Measurements from ENCODE around the gene OSR1. TPM values are rescaled to one million over a fixed set of nuclear protein-coding genes. Genes with fewer than 3 reads are reported as not detected.

The OSR1 gene
- total and polyA plus RNA-seq, 7 experiments from 2014 or later = not detected

DNA sequence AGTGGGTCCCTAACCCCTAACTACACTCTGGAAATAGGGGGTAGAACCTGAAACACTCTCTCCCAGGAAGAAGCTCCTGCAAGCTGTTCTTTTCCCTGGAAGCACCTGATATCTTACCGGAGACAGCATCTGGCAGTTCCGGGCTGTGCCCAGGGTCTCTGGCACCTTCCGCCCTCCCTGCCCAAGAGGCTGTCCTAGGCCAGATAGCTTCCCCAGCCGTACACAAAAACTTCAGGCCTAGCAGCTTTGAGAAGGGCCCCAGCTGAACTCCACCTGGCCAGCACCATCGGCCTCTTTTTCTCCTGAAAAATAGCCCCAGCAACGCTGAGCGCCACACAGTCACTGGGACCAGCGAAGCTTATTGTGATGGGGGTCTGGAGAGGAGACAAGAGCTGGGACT, 9.7 kb downstream of the OSR1 start:
- DNase-seq (no peak), ATAC-seq (no peak)
- peak overlapping the region in 9 of 10 donors; percentile 62 to 99 (median 96) for H3K4me3 Mint-ChIP-seq
- CTCF ChIA-PET = interaction anchor here (0.9 to 1.5 kb wide), 3 partner anchors 11 to 28 kb away, joined by 3 to 5 read pairs (median 3); no protein-coding TSS in a partner anchor
- H3K27me3 Mint-ChIP-seq = peaks cover 37 to 49% (median 41%) of the 10 kb centered on the region in 5 donors
- no peaks in the 10 kb centered on the region for H3K9me3 ChIP-seq (ENCODE audit: control insufficient read depth in 2 of 3, low read length in 3 of 3)
- no peak overlapping the region for H3K27ac ChIP-seq (ENCODE audit: low read depth, low read length)
- POLR2A ChIA-PET = interaction anchor here (4.4 kb wide), 1 partner anchor 12 kb away, joined by 27 read pairs; the partner anchor contains the start of gene OSR1
- H3K27me3 ChIP-seq (ENCODE audit: control insufficient read depth in 2 of 2, insufficient read depth in 2 of 2, low read length in 2 of 2) = peaks cover 7 to 30% of the 10 kb centered on the region in 2 donors
- H3K9me3 Mint-ChIP-seq = peaks cover 0 to 8% (median 2%) of the 10 kb centered on the region in 11 donors
- peaks cover 0 to 3% (median 0%) of the 10 kb centered on the region in 3 experiments for H3K36me3 ChIP-seq (ENCODE audit: control insufficient read depth in 2 of 3, insufficient read depth in 3 of 3, low read length in 3 of 3)
- H3K27ac Mint-ChIP-seq = peak overlapping the region in 7 of 9 donors; percentile 92 to 100 (median 96)
- H3K4me1 Mint-ChIP-seq = peaks cover 19 to 45% (median 36%) of the 10 kb centered on the region in 7 donors
- H3K4me1 ChIP-seq (ENCODE audit: control insufficient read depth in 2 of 2, insufficient read depth in 2 of 2, low read length in 2 of 2) = peaks cover 11 to 22% of the 10 kb centered on the region in 2 donors
- H3K36me3 Mint-ChIP-seq = peaks cover 0 to 11% (median 0%) of the 10 kb centered on the region in 5 donors
- peak overlapping the region; percentile 85 for H3K4me3 ChIP-seq (ENCODE audit: low read length)
- intact Hi-C loops (cut with micrococcal nuclease) = loop anchor here (1.0 to 10.0 kb wide), 20 partner anchors 10 to 1596 kb away; partner anchors contain the start of genes GEN1 (in 2 of the 2), HS1BP3 (in 2 of the 2), RDH14 (in 2 of the 2) and LAPTM4A (in 1 of the 2)

DNA sequence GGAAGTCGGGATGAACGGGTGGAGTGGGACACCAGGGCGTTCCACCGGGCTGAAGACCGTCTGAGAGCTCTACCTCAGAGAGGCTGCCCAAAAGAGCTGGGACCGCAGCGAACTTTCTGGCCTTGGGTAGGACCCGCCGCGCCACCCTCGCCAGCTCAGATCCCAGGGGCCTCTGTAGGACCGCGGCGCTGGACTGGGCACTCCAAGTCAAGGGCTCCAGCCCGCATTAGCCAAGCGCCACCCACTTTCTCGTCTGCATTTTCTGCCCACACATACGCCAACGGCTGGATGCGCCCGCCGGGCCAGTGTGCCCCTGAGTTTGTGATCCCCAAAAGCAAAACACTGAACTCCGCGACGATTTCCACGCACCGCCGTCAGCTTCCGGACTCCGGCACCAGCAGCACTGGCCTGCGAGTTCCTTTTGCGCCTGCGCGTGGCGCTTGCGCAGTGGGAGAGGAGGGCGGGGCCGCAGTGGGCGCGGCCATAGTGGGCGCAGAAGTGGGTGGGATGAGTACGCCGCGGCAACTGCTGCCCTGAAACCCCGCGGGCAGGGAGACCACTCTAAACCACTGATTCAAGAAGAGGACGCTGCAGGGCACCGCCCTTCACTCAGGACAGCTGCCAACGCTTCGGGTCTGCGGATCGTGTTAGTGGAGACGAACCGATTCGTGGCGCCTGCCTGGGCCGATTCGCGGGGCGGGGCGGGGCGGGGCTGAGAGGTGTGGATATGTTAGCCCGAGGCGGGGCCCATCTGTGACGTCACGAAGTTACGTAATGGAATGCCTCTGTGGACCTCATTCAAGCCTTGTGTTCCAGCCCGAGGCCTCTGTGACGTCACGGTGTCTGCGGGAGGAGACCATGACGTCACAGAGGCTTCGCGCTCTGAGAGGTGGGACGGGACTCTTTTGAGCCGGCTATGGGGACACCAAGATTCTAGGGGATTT, 10.5 kb downstream of the OSR1 start:
- CTCF ChIA-PET = interaction anchor here (1.5 kb wide), 1 partner anchor 10 kb away, joined by 3 read pairs; no protein-coding TSS in a partner anchor
- DNase-seq (peak; percentile 97 to 100 (median 99)), ATAC-seq (peak; percentile 94)
- Histone ChIP-seq H3K9me3 (ENCODE audit: control insufficient read depth in 2 of 3, low read length in 3 of 3) (no peaks in the 10 kb centered on the region), H3K4me3 (ENCODE audit: low read length) (peak overlapping the region; percentile 85), H3K27ac (ENCODE audit: low read depth, low read length) (peak overlapping the region; percentile 90), H3K36me3 (ENCODE audit: control insufficient read depth in 2 of 3, insufficient read depth in 3 of 3, low read length in 3 of 3) (peaks cover 0 to 3% (median 0%) of the 10 kb centered on the region in 3 experiments), H3K4me1 (ENCODE audit: control insufficient read depth in 2 of 2, insufficient read depth in 2 of 2, low read length in 2 of 2) (peaks cover 11 to 22% of the 10 kb centered on the region in 2 donors), H3K27me3 (ENCODE audit: control insufficient read depth in 2 of 2, insufficient read depth in 2 of 2, low read length in 2 of 2) (peaks cover 7 to 25% of the 10 kb centered on the region in 2 donors)
- Mint-ChIP-seq H3K27me3 (peaks cover 29 to 41% (median 33%) of the 10 kb centered on the region in 5 donors), H3K4me3 (peak overlapping the region; percentile 90 to 99 (median 96)), H3K36me3 (peaks cover 0 to 14% (median 4%) of the 10 kb centered on the region in 5 donors), H3K27ac (peak overlapping the region; percentile 92 to 100 (median 98)), H3K4me1 (peaks cover 19 to 45% (median 34%) of the 10 kb centered on the region in 7 donors), H3K9me3 (peaks cover 0 to 8% (median 2%) of the 10 kb centered on the region in 11 donors)
- POLR2A ChIA-PET = interaction anchor here (0.6 to 4.4 kb wide), 10 partner anchors 8 to 788 kb away, joined by 3 to 27 read pairs (median 7); partner anchors contain the start of genes OSR1, RDH14 and TTC32
- intact Hi-C loops (cut with micrococcal nuclease) = loop anchor here (1.0 to 10.0 kb wide), 22 partner anchors 10 to 1596 kb away; partner anchors contain the start of genes GEN1 (in 2 of the 2), HS1BP3 (in 2 of the 2), LDAH (in 2 of the 2) and RDH14 (in 2 of the 2)

DNA sequence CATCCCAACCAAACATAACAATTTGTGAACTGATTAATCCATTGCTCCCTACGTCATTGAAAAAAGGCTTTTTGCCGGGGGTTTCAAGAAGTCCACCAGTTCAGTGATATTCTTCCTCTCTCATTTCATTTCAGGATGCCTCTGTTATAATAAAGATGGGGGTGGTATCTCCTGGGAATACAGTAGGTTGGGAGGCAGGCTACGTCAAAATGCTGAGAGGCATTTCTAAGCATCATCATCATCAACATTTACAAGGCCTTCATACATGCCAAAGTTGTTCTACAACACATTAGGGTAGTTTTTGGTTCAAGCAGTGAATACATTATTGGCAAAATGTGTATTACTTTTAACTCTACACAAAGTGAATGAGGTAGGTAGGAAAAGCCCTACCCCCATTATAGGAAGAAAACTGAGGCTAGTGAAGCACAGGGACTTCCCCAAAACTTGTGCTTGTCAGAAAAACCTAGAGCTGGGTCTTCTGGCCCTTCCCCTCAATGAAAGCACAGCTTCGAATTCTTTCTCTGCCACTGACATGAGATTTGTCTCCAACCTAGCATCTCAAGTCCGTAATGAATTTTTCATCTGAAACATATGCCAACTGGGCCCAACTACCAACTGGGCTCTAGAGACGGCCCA, 11.3 kb downstream of the OSR1 start:
- intact Hi-C loops (cut with micrococcal nuclease) = loop anchor here (2.0 to 10.0 kb wide), 10 partner anchors 125 to 1595 kb away; partner anchors contain the start of genes LDAH (in 2 of the 2), GEN1 (in 1 of the 2), HS1BP3 (in 1 of the 2) and PUM2 (in 1 of the 2)
- peaks cover 0 to 8% (median 0%) of the 10 kb centered on the region in 11 donors for H3K9me3 Mint-ChIP-seq
- no peak for ATAC-seq

DNA sequence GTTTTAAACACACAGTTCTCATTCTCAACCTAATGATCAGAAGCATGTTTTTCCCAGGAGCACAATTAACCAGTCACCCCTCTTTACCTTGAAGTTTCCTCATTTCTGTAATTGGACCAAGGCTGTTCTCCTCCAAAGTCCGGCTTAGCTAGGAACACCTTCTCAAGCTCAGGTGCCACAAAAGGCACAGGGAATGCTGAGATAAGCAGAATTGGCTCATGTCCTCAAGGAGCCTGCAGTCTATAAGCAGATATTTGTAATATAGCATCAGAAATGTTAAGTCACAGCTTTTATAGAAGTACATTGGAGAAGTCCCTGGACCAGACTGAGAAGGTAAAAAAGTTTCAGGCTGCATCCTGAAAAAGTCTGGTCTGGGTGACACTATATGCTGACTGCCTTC, 20.7 kb downstream of the OSR1 start:
- DNase-seq (no peak), ATAC-seq (no peak)
- H3K27ac Mint-ChIP-seq = no peak overlapping the region
- peaks cover 0 to 32% (median 17%) of the 10 kb centered on the region in 5 donors for H3K36me3 Mint-ChIP-seq
- CTCF ChIA-PET = interaction anchor here (1.0 kb wide), 1 partner anchor 10 kb away, joined by 3 read pairs; no protein-coding TSS in a partner anchor
- Histone ChIP-seq H3K4me1 (ENCODE audit: control insufficient read depth in 2 of 2, insufficient read depth in 2 of 2, low read length in 2 of 2) (no peaks in the 10 kb centered on the region), H3K27me3 (ENCODE audit: control insufficient read depth in 2 of 2, insufficient read depth in 2 of 2, low read length in 2 of 2) (no peaks in the 10 kb centered on the region), H3K4me3 (ENCODE audit: low read length) (no peak overlapping the region), H3K9me3 (ENCODE audit: control insufficient read depth in 2 of 3, low read length in 3 of 3) (no peaks in the 10 kb centered on the region), H3K36me3 (ENCODE audit: control insufficient read depth in 2 of 3, insufficient read depth in 3 of 3, low read length in 3 of 3) (no peaks in the 10 kb centered on the region), H3K27ac (ENCODE audit: low read depth, low read length) (no peak overlapping the region)
- intact Hi-C loops (cut with micrococcal nuclease) = no loop called here
- H3K4me3 Mint-ChIP-seq = no peak overlapping the region
- no peaks in the 10 kb centered on the region for H3K4me1 Mint-ChIP-seq
- no peaks in the 10 kb centered on the region for H3K27me3 Mint-ChIP-seq
- POLR2A ChIA-PET = no interaction called here
- H3K9me3 Mint-ChIP-seq = no peaks in the 10 kb centered on the region

More for the DNA sequence above, 11.3 kb downstream of the OSR1 start:
- POLR2A ChIA-PET = interaction anchor here (0.6 to 3.0 kb wide), 9 partner anchors 8 to 787 kb away, joined by 3 to 19 read pairs (median 6); partner anchors contain the start of genes OSR1, RDH14 and TTC32
- CTCF ChIA-PET = no interaction called here
- Mint-ChIP-seq H3K4me3 (peak overlapping the region; percentile 90 to 99 (median 96)), H3K36me3 (peaks cover 0 to 15% (median 8%) of the 10 kb centered on the region in 5 donors), H3K27me3 (peaks cover 23 to 34% (median 26%) of the 10 kb centered on the region in 5 donors), H3K4me1 (peaks cover 15 to 42% (median 30%) of the 10 kb centered on the region in 7 donors), H3K27ac (peak overlapping the region; percentile 92 to 100 (median 98))
- Histone ChIP-seq H3K27me3 (ENCODE audit: control insufficient read depth in 2 of 2, insufficient read depth in 2 of 2, low read length in 2 of 2) (peaks cover 7 to 20% of the 10 kb centered on the region in 2 donors), H3K27ac (ENCODE audit: low read depth, low read length) (peak overlapping the region; percentile 90), H3K36me3 (ENCODE audit: control insufficient read depth in 2 of 3, insufficient read depth in 3 of 3, low read length in 3 of 3) (peaks cover 0 to 3% (median 0%) of the 10 kb centered on the region in 3 experiments), H3K9me3 (ENCODE audit: control insufficient read depth in 2 of 3, low read length in 3 of 3) (no peaks in the 10 kb centered on the region), H3K4me3 (ENCODE audit: low read length) (peak overlapping the region; percentile 85), H3K4me1 (ENCODE audit: control insufficient read depth in 2 of 2, insufficient read depth in 2 of 2, low read length in 2 of 2) (peaks cover 11 to 22% of the 10 kb centered on the region in 2 donors)
- no peak for DNase-seq

DNA sequence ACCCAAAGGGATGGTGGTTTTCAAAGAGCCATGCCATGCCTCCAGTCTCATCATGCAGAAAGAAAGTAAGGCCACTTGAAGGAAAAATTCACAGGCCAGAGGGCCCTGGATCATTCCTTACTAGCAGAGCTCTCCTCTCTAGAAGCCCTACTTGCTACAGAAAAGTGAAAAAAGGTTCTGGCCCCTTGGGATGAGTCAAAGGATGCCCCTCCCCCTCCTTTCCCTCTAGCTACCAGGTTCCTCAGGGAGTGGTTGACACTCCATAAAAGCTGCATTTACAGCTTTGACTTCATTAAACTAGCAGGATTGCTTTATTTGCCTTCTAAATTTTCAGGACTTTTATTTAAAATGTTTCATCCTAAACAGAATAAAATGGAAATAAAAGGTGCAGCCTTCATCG, 21.2 kb downstream of the OSR1 start:
- Mint-ChIP-seq H3K27me3 (no peaks in the 10 kb centered on the region), H3K36me3 (peaks cover 0 to 33% (median 16%) of the 10 kb centered on the region in 5 donors), H3K9me3 (no peaks in the 10 kb centered on the region), H3K4me1 (no peaks in the 10 kb centered on the region), H3K27ac (no peak overlapping the region), H3K4me3 (no peak overlapping the region)
- DNase-seq (no peak), ATAC-seq (no peak)
- H3K9me3 ChIP-seq (ENCODE audit: control insufficient read depth in 2 of 3, low read length in 3 of 3) = no peaks in the 10 kb centered on the region
- no peak overlapping the region for H3K4me3 ChIP-seq (ENCODE audit: low read length)
- H3K27ac ChIP-seq (ENCODE audit: low read depth, low read length) = no peak overlapping the region
- H3K4me1 ChIP-seq (ENCODE audit: control insufficient read depth in 2 of 2, insufficient read depth in 2 of 2, low read length in 2 of 2) = no peaks in the 10 kb centered on the region
- intact Hi-C loops (cut with micrococcal nuclease) = no loop called here
- CTCF ChIA-PET = interaction anchor here (1.0 kb wide), 1 partner anchor 11 kb away, joined by 3 read pairs; no protein-coding TSS in a partner anchor
- POLR2A ChIA-PET = no interaction called here
- no peaks in the 10 kb centered on the region for H3K36me3 ChIP-seq (ENCODE audit: control insufficient read depth in 2 of 3, insufficient read depth in 3 of 3, low read length in 3 of 3)
- H3K27me3 ChIP-seq (ENCODE audit: control insufficient read depth in 2 of 2, insufficient read depth in 2 of 2, low read length in 2 of 2) = no peaks in the 10 kb centered on the region

DNA sequence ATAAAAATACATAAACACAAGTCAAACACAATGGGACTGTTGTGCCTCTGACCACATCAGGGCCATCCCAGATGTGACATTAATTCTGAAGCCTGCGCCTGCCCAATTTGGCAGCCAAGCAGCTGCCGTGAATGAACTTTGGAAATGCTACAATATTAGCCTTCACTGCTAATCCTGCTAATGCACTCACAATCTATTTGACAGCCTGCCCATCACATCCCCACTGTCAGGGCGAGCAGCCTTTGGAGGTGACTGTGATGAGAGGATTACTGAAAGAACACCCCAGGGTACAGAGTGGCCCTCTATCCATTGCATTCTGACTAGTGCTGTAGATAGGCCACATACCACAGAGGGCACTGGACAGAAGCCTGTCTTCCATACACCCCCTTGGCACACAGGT, 21.6 kb downstream of the OSR1 start:
- H3K27ac Mint-ChIP-seq = no peak overlapping the region

More for the DNA sequence above, 21.6 kb downstream of the OSR1 start:
- Histone ChIP-seq H3K4me1 (ENCODE audit: control insufficient read depth in 2 of 2, insufficient read depth in 2 of 2, low read length in 2 of 2) (no peaks in the 10 kb centered on the region), H3K27ac (ENCODE audit: low read depth, low read length) (no peak overlapping the region), H3K27me3 (ENCODE audit: control insufficient read depth in 2 of 2, insufficient read depth in 2 of 2, low read length in 2 of 2) (no peaks in the 10 kb centered on the region), H3K9me3 (ENCODE audit: control insufficient read depth in 2 of 3, low read length in 3 of 3) (no peaks in the 10 kb centered on the region), H3K4me3 (ENCODE audit: low read length) (no peak overlapping the region), H3K36me3 (ENCODE audit: control insufficient read depth in 2 of 3, insufficient read depth in 3 of 3, low read length in 3 of 3) (no peaks in the 10 kb centered on the region)
- H3K9me3 Mint-ChIP-seq = no peaks in the 10 kb centered on the region
- H3K36me3 Mint-ChIP-seq = peaks cover 0 to 31% (median 12%) of the 10 kb centered on the region in 5 donors
- no peaks in the 10 kb centered on the region for H3K27me3 Mint-ChIP-seq
- ChIA-PET CTCF (no interaction called here), POLR2A (no interaction called here)
- no peaks in the 10 kb centered on the region for H3K4me1 Mint-ChIP-seq
- no peak for DNase-seq
- H3K4me3 Mint-ChIP-seq = no peak overlapping the region
- intact Hi-C loops (cut with micrococcal nuclease) = no loop called here
- no peak for ATAC-seq
